Measurements from ENCODE around the gene ATF6. TPM values are rescaled to one million over a fixed set of nuclear protein-coding genes. Genes with fewer than 3 reads are reported as not detected.

ATF6 gene, protein sequence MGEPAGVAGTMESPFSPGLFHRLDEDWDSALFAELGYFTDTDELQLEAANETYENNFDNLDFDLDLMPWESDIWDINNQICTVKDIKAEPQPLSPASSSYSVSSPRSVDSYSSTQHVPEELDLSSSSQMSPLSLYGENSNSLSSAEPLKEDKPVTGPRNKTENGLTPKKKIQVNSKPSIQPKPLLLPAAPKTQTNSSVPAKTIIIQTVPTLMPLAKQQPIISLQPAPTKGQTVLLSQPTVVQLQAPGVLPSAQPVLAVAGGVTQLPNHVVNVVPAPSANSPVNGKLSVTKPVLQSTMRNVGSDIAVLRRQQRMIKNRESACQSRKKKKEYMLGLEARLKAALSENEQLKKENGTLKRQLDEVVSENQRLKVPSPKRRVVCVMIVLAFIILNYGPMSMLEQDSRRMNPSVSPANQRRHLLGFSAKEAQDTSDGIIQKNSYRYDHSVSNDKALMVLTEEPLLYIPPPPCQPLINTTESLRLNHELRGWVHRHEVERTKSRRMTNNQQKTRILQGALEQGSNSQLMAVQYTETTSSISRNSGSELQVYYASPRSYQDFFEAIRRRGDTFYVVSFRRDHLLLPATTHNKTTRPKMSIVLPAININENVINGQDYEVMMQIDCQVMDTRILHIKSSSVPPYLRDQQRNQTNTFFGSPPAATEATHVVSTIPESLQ
- polyA plus RNA-seq (2012; ENCODE audit: low read depth, missing spikeins) = 8.3 TPM

GRCh38 chr1:161766102-161766981, at the start of gene ATF6:
Gene ATF6 (plus strand): TSS chr1:161766320. CDS start chr1:161766361, 41 bp downstream.
- DNase-seq (ENCODE audit: insufficient read length, low spot score) (peak; percentile 35), FAIRE-seq (peak; percentile 90)
- peak; percentile 70 for TF ChIP-seq POLR2A (IDR thresholded peaks at IDR 0.05; ENCODE audit: low read depth, low read length)
- TF ChIP-seq SPI1 (IDR thresholded peaks at IDR 0.05; ENCODE audit: low read depth, low read length) = peak; percentile 28; the same call in 1 of the 2 replicates
- peak; percentile 88 for TF ChIP-seq POU2F2 (IDR thresholded peaks at IDR 0.05; ENCODE audit: low read depth, low read length)
- TF ChIP-seq POLR2AphosphoS5 (IDR thresholded peaks at IDR 0.05; ENCODE audit: low read depth, low read length) = peak; percentile 82
- TF ChIP-seq PAX5 (IDR thresholded peaks at IDR 0.05; ENCODE audit: insufficient read depth, low read length, severe bottlenecking) = no peak
- TF ChIP-seq TAF1 (IDR thresholded peaks at IDR 0.05; ENCODE audit: low read depth, low read length) = peak; percentile 82

DNA sequence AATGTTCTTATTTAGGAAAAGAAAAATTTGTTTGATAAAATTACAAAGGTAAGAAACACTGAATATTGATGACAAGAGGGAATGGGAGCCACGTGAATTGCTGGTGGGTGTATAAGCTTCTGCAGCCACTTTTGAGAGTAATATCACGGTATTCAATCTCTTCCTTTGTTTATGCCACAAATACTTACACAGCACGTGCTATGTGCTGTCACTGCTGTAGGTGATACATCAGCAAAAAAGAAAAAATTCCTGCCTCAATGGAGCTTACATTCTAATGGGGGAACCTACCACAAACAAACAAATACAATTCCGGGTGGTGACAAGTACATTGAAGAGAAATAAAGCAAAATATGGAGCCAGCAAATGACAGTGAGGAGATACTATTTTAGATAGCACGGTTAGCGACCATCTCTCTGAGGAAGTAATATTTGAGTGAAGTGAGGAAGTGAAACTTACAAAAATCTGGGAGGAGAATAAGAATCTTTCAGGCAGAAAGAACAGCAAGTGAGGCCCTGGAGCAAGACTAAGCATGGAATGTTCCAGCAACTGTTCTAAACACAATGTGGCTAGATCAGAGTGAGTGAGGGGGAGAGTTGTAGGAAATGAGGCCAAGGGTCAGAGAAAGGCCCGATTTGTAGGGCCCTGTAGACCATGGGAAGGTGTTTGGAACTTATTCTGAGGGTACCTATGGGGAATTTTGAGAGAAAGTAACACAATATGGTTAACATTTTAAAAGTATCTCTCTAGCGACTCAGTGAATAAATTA, 47.4 kb upstream of the ATF6 start:
- FAIRE-seq (peak; percentile 73), DNase-seq (ENCODE audit: insufficient read length, low spot score) (no peak)
- TF ChIP-seq PAX5 (IDR thresholded peaks at IDR 0.05; ENCODE audit: insufficient read depth, low read length, severe bottlenecking) = peak; percentile 12
- TF ChIP-seq SPI1 (IDR thresholded peaks at IDR 0.05; ENCODE audit: low read depth, low read length) = peak; percentile 99
- TF ChIP-seq POLR2A (IDR thresholded peaks at IDR 0.05; ENCODE audit: low read depth, low read length) = no peak

- TF ChIP-seq TAF1 (IDR thresholded peaks at IDR 0.05; ENCODE audit: low read depth, low read length) = no peak
- no peak for TF ChIP-seq POU2F2 (IDR thresholded peaks at IDR 0.05; ENCODE audit: low read depth, low read length)
- TF ChIP-seq POLR2A (IDR thresholded peaks at IDR 0.05; ENCODE audit: low read depth, low read length) = no peak
- TF ChIP-seq SPI1 (IDR thresholded peaks at IDR 0.05; ENCODE audit: low read depth, low read length) = no peak
- TF ChIP-seq PAX5 (IDR thresholded peaks at IDR 0.05; ENCODE audit: insufficient read depth, low read length, severe bottlenecking) = no peak
- no peak for TF ChIP-seq POLR2AphosphoS5 (IDR thresholded peaks at IDR 0.05; ENCODE audit: low read depth, low read length)
- FAIRE-seq (no peak), DNase-seq (ENCODE audit: insufficient read length, low spot score) (no peak)
These were observed 46.9 kb upstream of the ATF6 start for GRCh38 chr1:161719325-161719611.

GRCh38 chr1:161720422-161720821, 45.7 kb upstream of the ATF6 start:
- TF ChIP-seq TAF1 (IDR thresholded peaks at IDR 0.05; ENCODE audit: low read depth, low read length) = no peak
- no peak for TF ChIP-seq POU2F2 (IDR thresholded peaks at IDR 0.05; ENCODE audit: low read depth, low read length)
- no peak for TF ChIP-seq SPI1 (IDR thresholded peaks at IDR 0.05; ENCODE audit: low read depth, low read length)
- TF ChIP-seq POLR2A (IDR thresholded peaks at IDR 0.05; ENCODE audit: low read depth, low read length) = no peak
- no peak for TF ChIP-seq PAX5 (IDR thresholded peaks at IDR 0.05; ENCODE audit: insufficient read depth, low read length, severe bottlenecking)
- TF ChIP-seq POLR2AphosphoS5 (IDR thresholded peaks at IDR 0.05; ENCODE audit: low read depth, low read length) = no peak
- DNase-seq (ENCODE audit: insufficient read length, low spot score) (no peak), FAIRE-seq (no peak)

GRCh38 chr1:161720956-161721737, 45.0 kb upstream of the ATF6 start, which contains the start of gene FCRLB:
Gene FCRLB (plus strand): TSS chr1:161721544. CDS start chr1:161722673, 1,129 bp downstream.
- FAIRE-seq (no peak), DNase-seq (ENCODE audit: insufficient read length, low spot score) (no peak)
- TF ChIP-seq POLR2A (IDR thresholded peaks at IDR 0.05; ENCODE audit: low read depth, low read length) = no peak
- no peak for TF ChIP-seq PAX5 (IDR thresholded peaks at IDR 0.05; ENCODE audit: insufficient read depth, low read length, severe bottlenecking)
- TF ChIP-seq POLR2AphosphoS5 (IDR thresholded peaks at IDR 0.05; ENCODE audit: low read depth, low read length) = no peak
- no peak for TF ChIP-seq POU2F2 (IDR thresholded peaks at IDR 0.05; ENCODE audit: low read depth, low read length)
- TF ChIP-seq TAF1 (IDR thresholded peaks at IDR 0.05; ENCODE audit: low read depth, low read length) = no peak
- no peak for TF ChIP-seq SPI1 (IDR thresholded peaks at IDR 0.05; ENCODE audit: low read depth, low read length)

GRCh38 chr1:161721738-161722343, 44.3 kb upstream of the ATF6 start:
- no peak for TF ChIP-seq TAF1 (IDR thresholded peaks at IDR 0.05; ENCODE audit: low read depth, low read length)
- TF ChIP-seq POLR2A (IDR thresholded peaks at IDR 0.05; ENCODE audit: low read depth, low read length) = no peak
- TF ChIP-seq PAX5 (IDR thresholded peaks at IDR 0.05; ENCODE audit: insufficient read depth, low read length, severe bottlenecking) = no peak
- TF ChIP-seq POLR2AphosphoS5 (IDR thresholded peaks at IDR 0.05; ENCODE audit: low read depth, low read length) = no peak
- DNase-seq (ENCODE audit: insufficient read length, low spot score) (no peak), FAIRE-seq (peak; percentile 43)

GRCh38 chr1:161722406-161722805, 43.7 kb upstream of the ATF6 start:
- no peak for FAIRE-seq
- TF ChIP-seq PAX5 (IDR thresholded peaks at IDR 0.05; ENCODE audit: insufficient read depth, low read length, severe bottlenecking) = no peak
- TF ChIP-seq POLR2AphosphoS5 (IDR thresholded peaks at IDR 0.05; ENCODE audit: low read depth, low read length) = no peak
- TF ChIP-seq POU2F2 (IDR thresholded peaks at IDR 0.05; ENCODE audit: low read depth, low read length) = no peak
- no peak for TF ChIP-seq TAF1 (IDR thresholded peaks at IDR 0.05; ENCODE audit: low read depth, low read length)
- no peak for DNase-seq (ENCODE audit: insufficient read length, low spot score)

Data from GM12891 (cell line).